A549 (cell line): ENCODE data around the gene RGS10. TPM values are rescaled to one million over a fixed set of nuclear protein-coding genes. Genes with fewer than 3 reads are reported as not detected.

Source experiments
- ATAC-seq, 2 experiments: fragments of 200-7000 bp in 1 of 2; fragments of >200 bp in 1 of 2; cut with Nextera tagmentation in 1 of 2; cut with Tn5 transposase in 1 of 2; 3 replicates each; pipeline versions ENCODE4 v1.8.0 to v1.9.1; 2018 to 2020; ENCODE audit warnings: mild to moderate bottlenecking in 1 of 2, moderate library complexity in 1 of 2
- CTCF ChIA-PET: fragments of 300-600 bp; sonication (Branson Sonifier 250); formaldehyde crosslinking; extraction: SDS; loops from one replicate; lab custom pipeline; 2021; ENCODE audit warnings: antibody characterized with exemption, inconsistent platforms; lab: Yijun Ruan, JAX
- POLR2A ChIA-PET: fragments of 350-600 bp; formaldehyde crosslinking; extraction: SDS; loops from one replicate; lab custom pipeline; 2021; ENCODE audit warnings: antibody characterized with exemption, inconsistent platforms; lab: Yijun Ruan, JAX
- DNase-seq, 2 experiments: peaks; one replicate each; pipeline versions ENCODE4 v3.0.0 to v3.0.0-alpha.2; 2011 to 2016; ENCODE audit warnings: low read depth in 1 of 2, low spot score in 1 of 2
- FAIRE-seq: peaks from 2 replicates; lab custom pipeline; 2011; peaks lifted over from hg19 to GRCh38; lab: Jason Lieb, UNC
- H3K27ac ChIP-seq, 2 experiments: fragments of >200 bp; sonication (Bioruptor Twin); formaldehyde crosslinking; 3 replicates each; pipeline ENCODE4 v1.5.1; 2016 to 2017
- H3K4me1 ChIP-seq: fragments of >200 bp; sonication (Bioruptor Twin); formaldehyde crosslinking; 3 replicates; pipeline ENCODE4 v1.6.1; 2016
- H3K4me2 ChIP-seq: fragments of >200 bp; sonication (Bioruptor Twin); formaldehyde crosslinking; 3 replicates; pipeline ENCODE4 v1.6.1; 2016
- H3K4me3 ChIP-seq: fragments of >200 bp; sonication (Bioruptor Twin); formaldehyde crosslinking; 3 replicates; pipeline ENCODE4 v1.5.1; 2016
- H3K9me3 ChIP-seq: fragments of >200 bp; sonication (Bioruptor Twin); formaldehyde crosslinking; 3 replicates; pipeline ENCODE4 v1.6.1; 2016
- BHLHE40 ChIP-seq: IDR thresholded peaks from 2 replicates; pipeline ENCODE4 v1.6.1; 2012; ENCODE audit warnings: low read depth, low read length, inconsistent platforms
- CEBPB ChIP-seq, 2 experiments: fragments of >200 bp in 1 of 2; sonication (Bioruptor Twin) in 1 of 2; formaldehyde crosslinking in 1 of 2; IDR thresholded peaks; 2 replicates each; pipeline ENCODE4 v1.6.1; 2012 to 2016
- CHD2 ChIP-seq: fragments of 150-350 bp; IDR thresholded peaks from 2 replicates; pipeline ENCODE4 v1.6.1; 2014; ENCODE audit warnings: low read length; ENCODE audit not compliant: partially characterized antibody
- EHMT2 ChIP-seq: fragments of 200-600 bp; sonication (generic); IDR thresholded peaks from 2 replicates; pipeline ENCODE4 v1.6.1; 2016; ENCODE audit warnings: antibody characterized with exemption, low read depth, mild to moderate bottlenecking, moderate library complexity
- ESRRA ChIP-seq: fragments of 150-350 bp; IDR thresholded peaks from 2 replicates; pipeline ENCODE4 v1.6.1; 2014; ENCODE audit warnings: mild to moderate bottlenecking, low read length, borderline replicate concordance
- FOSB ChIP-seq: fragments of 250-450 bp; sonication (Bioruptor Pico); IDR thresholded peaks from 2 replicates; pipeline ENCODE4 v1.5.0; 2020; ENCODE audit warnings: mild to moderate bottlenecking, moderate library complexity
- FOSL2 ChIP-seq, 2 experiments: fragments of 450-650 bp in 1 of 2; fragments of >200 bp in 1 of 2; sonication (Bioruptor Twin) in 1 of 2; formaldehyde crosslinking; IDR thresholded peaks; 2 replicates each; pipeline versions ENCODE4 v1.5.0 to v1.6.1; 2016 to 2020; ENCODE audit warnings: mild to moderate bottlenecking in 1 of 2, moderate library complexity in 1 of 2
- GATA3 ChIP-seq: IDR thresholded peaks from 2 replicates; pipeline ENCODE4 v1.6.1; 2012; ENCODE audit warnings: borderline replicate concordance
- HDAC2 ChIP-seq: fragments of 200-600 bp; sonication (generic); IDR thresholded peaks from 2 replicates; pipeline ENCODE4 v1.6.1; 2016
- HES2 ChIP-seq: fragments of >200 bp; sonication (Bioruptor Twin); formaldehyde crosslinking; IDR thresholded peaks from 2 replicates; pipeline ENCODE4 v1.6.1; 2016
- KDM1A ChIP-seq: fragments of 200-600 bp; sonication (generic); IDR thresholded peaks from 2 replicates; pipeline ENCODE4 v1.6.1; 2016; ENCODE audit warnings: low read depth, mild to moderate bottlenecking
- KDM5A ChIP-seq: fragments of 200-600 bp; sonication (generic); IDR thresholded peaks from 2 replicates; pipeline ENCODE4 v1.6.1; 2016; ENCODE audit warnings: antibody characterized with exemption, mild to moderate bottlenecking
- MAFK ChIP-seq: fragments of 450-650 bp; IDR thresholded peaks from 2 replicates; pipeline ENCODE4 v1.6.1; 2014; ENCODE audit not compliant: partially characterized antibody
- MAX ChIP-seq: IDR thresholded peaks from 2 replicates; pipeline ENCODE4 v1.6.1; 2012
- MYC ChIP-seq: IDR thresholded peaks from 2 replicates; pipeline ENCODE4 v1.6.1; 2012; ENCODE audit warnings: mild to moderate bottlenecking, inconsistent platforms, low read length, improper control_type of control experiment, borderline replicate concordance
- NFE2L2 ChIP-seq: fragments of 150-350 bp; conservative IDR thresholded peaks from 2 replicates; pipeline ENCODE4 v1.6.1; 2014; ENCODE audit warnings: low read length
- NPAS2 ChIP-seq: fragments of 250-450 bp; sonication (Bioruptor Pico); IDR thresholded peaks from 2 replicates; pipeline ENCODE4 v1.8.0; 2022; ENCODE audit warnings: mild to moderate bottlenecking, moderate library complexity, borderline replicate concordance
- PHF8 ChIP-seq: fragments of 200-600 bp; sonication (generic); IDR thresholded peaks from 2 replicates; pipeline ENCODE4 v1.6.1; 2016; ENCODE audit warnings: low read depth, mild to moderate bottlenecking, antibody characterized with exemption, moderate library complexity, borderline replicate concordance
- POLR2A ChIP-seq: IDR thresholded peaks from 2 replicates; pipeline ENCODE4 v1.6.1; 2012; ENCODE audit warnings: mild to moderate bottlenecking, low read length
- POLR2AphosphoS2 ChIP-seq: conservative IDR thresholded peaks from 2 replicates; pipeline ENCODE4 v1.6.1; 2012; ENCODE audit warnings: low read length, improper control_type of control experiment, inconsistent platforms
- RAD21 ChIP-seq, 2 experiments: fragments of >200 bp in 1 of 2; sonication (Bioruptor Twin) in 1 of 2; formaldehyde crosslinking in 1 of 2; IDR thresholded peaks in 1 of 2; conservative IDR thresholded peaks in 1 of 2; 2 replicates in 1 of 2; 3 replicates in 1 of 2; pipeline ENCODE4 v1.6.1; 2012 to 2018; ENCODE audit warnings: inconsistent platforms in 1 of 2
- RNF2 ChIP-seq: fragments of 200-600 bp; sonication (generic); IDR thresholded peaks from 2 replicates; pipeline ENCODE4 v1.6.1; 2016; ENCODE audit warnings: low read depth, mild to moderate bottlenecking, antibody characterized with exemption, moderate library complexity, borderline replicate concordance
- TFCP2L1 ChIP-seq: fragments of 250-450 bp; sonication (Bioruptor Pico); IDR thresholded peaks from 2 replicates; pipeline ENCODE4 v1.5.0; 2021; ENCODE audit warnings: mild to moderate bottlenecking
- USF2 ChIP-seq: fragments of 450-650 bp; IDR thresholded peaks from 2 replicates; pipeline ENCODE4 v1.6.1; 2014; ENCODE audit warnings: antibody characterized with exemption
- WGBS: methylation state at CpG from one replicate; pipeline ENCODE4 v1.1.6; 2017; ENCODE audit errors: missing lambda C conversion rate; 5-methylcytosine and 5-hydroxymethylcytosine counted together
- polyA plus RNA-seq, 4 experiments: library from polyadenylated mRNA; depleted of rRNA in 3 of 4; stranded (reverse); fragments of >200 nt; fragmentation: RNase III in 1 of 4; extraction: RNeasy Plus Mini Kit Qiagen cat#74134 plus additional on column Dnase treatment in 1 of 4; gene quantifications; 2 replicates in 3 of 4; 3 replicates in 1 of 4; pipeline ENCODE4 v1.2.3, GENCODE V29; 2011 to 2017

Gene RGS10
- polyA plus RNA-seq, 2 of the 4 experiments (the other 2 are of a cell fraction), result 39.7 to 46.4 TPM

- ChIA-PET POLR2A (no interaction called here), CTCF (interaction anchor here (0.8 to 1.7 kb wide), 4 partner anchors 11 to 319 kb away, joined by 3 to 6 read pairs (median 4); no protein-coding TSS in a partner anchor)
- H3K9me3 ChIP-seq, result no peaks in the 10 kb centered on the region
- peaks cover 7% of the 10 kb centered on the region for H3K4me1 ChIP-seq
- FAIRE-seq (no peak), ATAC-seq (no peak)
- TF ChIP-seq MAX, result no peak
- no peak for TF ChIP-seq POLR2AphosphoS2
- TF ChIP-seq HDAC2, result no peak
- no peak for TF ChIP-seq NPAS2 (CRISPR knock-in tag)
- TF ChIP-seq CEBPB (IDR thresholded peaks at IDR 0.05), result no peak
- no peak for TF ChIP-seq KDM5A
- no peak for TF ChIP-seq ESRRA
- no peak for TF ChIP-seq TFCP2L1 (CRISPR knock-in tag)
- no peak for TF ChIP-seq FOSB (CRISPR knock-in tag)
- TF ChIP-seq NFE2L2, result no peak
- no peak for TF ChIP-seq MYC
- TF ChIP-seq, all 56 proteins: peak for 0
- DNase-seq, result no peak
- no peak overlapping the region for H3K4me3 ChIP-seq
- no peak overlapping the region for H3K27ac ChIP-seq
- no peak overlapping the region for H3K4me2 ChIP-seq
- 96% methylated on average over 10 of the region's 10 CpGs for WGBS
Measured at GRCh38 chr10:119518936-119519335, 23.6 kb downstream of the RGS10 start.

- 84% methylated on average over 6 of the region's 9 CpGs for WGBS
- Histone ChIP-seq H3K4me3 (no peak overlapping the region), H3K9me3 (no peaks in the 10 kb centered on the region), H3K4me2 (no peak overlapping the region), H3K27ac (no peak overlapping the region), H3K4me1 (peaks cover 7% of the 10 kb centered on the region)
- POLR2A ChIA-PET, result no interaction called here
- no peak for DNase-seq
- TF ChIP-seq FOSB (CRISPR knock-in tag) (no peak), PHF8 (no peak), BHLHE40 (no peak), RNF2 (no peak), RAD21 (conservative IDR thresholded peaks at IDR 0.05 in 1 of 2, IDR thresholded peaks at IDR 0.05 in 1 of 2) (no peak), POLR2AphosphoS2 (no peak), EHMT2 (no peak), POLR2A (no peak), MAFK (no peak), HES2 (no peak), USF2 (no peak), GATA3 (no peak), MYC (no peak), CHD2 (no peak), KDM1A (no peak), HDAC2 (no peak), FOSL2 (IDR thresholded peaks at IDR 0.05) (no peak), FOSL2 (CRISPR knock-in tag; IDR thresholded peaks at IDR 0.05) (no peak), KDM5A (no peak)
- ATAC-seq, result no peak
- FAIRE-seq, result no peak
- CTCF ChIA-PET, result interaction anchor here (1.3 to 1.7 kb wide), 3 partner anchors 25 to 73 kb away, joined by 3 to 6 read pairs (median 4); no protein-coding TSS in a partner anchor
Measured at GRCh38 chr10:119518176-119518575, 24.3 kb downstream of the RGS10 start.
